A673 (cell line): ENCODE data around the gene TTL.

ENCODE experiments used
- CTCF ChIP-seq: fragments of 300-800, 200-600 bp; sonication (generic); conservative IDR thresholded peaks from 2 replicates; pipeline ENCODE4 v1.5.1; 2017; ENCODE audit warnings: low read depth, mild to moderate bottlenecking, antibody characterized with exemption, low read length, moderate library complexity, mixed read lengths
- EZH2 ChIP-seq: fragments of 200-600 bp; sonication (generic); IDR thresholded peaks from 2 replicates; pipeline ENCODE4 v1.6.1; 2017; ENCODE audit warnings: borderline replicate concordance, low read depth, mild to moderate bottlenecking, mixed read lengths, antibody characterized with exemption, low read length; ENCODE audit not compliant: poor library complexity, severe bottlenecking

GRCh38 chr2:112520234-112520783, 38.4 kb downstream of the TTL start:
- TF ChIP-seq CTCF (no peak), EZH2 (no peak)
